ENCODE data around the gene ABCC1.

ABCC1 gene

DNA sequence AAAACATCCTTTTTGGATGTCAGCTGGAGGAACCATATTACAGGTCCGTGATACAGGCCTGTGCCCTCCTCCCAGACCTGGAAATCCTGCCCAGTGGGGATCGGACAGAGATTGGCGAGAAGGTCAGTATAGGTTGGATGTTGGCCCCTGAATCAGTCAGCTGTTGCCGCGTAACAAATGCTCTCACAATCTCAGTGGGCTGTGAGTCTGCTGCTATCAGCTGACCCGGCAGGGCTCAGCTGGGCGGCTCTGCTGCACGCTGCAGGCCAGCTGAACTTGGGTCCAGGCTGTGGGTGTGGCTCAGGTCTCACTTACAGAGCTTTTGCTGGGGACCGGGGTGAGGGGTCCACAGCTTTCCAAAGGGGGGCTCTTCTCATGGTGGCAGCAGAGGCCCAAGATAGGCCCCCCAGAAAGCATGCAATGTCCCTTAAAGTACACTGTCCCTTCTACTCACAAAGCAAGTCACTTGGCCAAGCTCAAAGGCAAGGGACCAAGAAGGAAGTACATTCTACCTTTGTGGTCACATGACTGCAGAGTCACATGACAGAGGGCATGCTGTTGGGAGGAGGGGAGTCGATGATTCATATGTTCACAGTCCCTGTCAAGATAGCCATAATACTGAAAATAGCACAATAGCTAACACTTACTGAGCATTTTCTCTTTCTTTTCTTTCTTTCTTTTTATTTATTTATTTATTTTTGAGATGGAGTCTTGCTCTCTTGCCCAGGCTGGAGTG lies 134.2 kb downstream of the ABCC1 start:
- TF ChIP-seq, protein P1, sequence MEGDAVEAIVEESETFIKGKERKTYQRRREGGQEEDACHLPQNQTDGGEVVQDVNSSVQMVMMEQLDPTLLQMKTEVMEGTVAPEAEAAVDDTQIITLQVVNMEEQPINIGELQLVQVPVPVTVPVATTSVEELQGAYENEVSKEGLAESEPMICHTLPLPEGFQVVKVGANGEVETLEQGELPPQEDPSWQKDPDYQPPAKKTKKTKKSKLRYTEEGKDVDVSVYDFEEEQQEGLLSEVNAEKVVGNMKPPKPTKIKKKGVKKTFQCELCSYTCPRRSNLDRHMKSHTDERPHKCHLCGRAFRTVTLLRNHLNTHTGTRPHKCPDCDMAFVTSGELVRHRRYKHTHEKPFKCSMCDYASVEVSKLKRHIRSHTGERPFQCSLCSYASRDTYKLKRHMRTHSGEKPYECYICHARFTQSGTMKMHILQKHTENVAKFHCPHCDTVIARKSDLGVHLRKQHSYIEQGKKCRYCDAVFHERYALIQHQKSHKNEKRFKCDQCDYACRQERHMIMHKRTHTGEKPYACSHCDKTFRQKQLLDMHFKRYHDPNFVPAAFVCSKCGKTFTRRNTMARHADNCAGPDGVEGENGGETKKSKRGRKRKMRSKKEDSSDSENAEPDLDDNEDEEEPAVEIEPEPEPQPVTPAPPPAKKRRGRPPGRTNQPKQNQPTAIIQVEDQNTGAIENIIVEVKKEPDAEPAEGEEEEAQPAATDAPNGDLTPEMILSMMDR (IDR thresholded peaks at IDR 0.05; ENCODE audit: low read depth, low read length, missing control alignments), result no peak
- H3K4me3 ChIP-seq (ENCODE audit: low read depth, low read length), result no peak overlapping the region
- DNase-seq (ENCODE audit: low read depth), result no peak

DNA sequence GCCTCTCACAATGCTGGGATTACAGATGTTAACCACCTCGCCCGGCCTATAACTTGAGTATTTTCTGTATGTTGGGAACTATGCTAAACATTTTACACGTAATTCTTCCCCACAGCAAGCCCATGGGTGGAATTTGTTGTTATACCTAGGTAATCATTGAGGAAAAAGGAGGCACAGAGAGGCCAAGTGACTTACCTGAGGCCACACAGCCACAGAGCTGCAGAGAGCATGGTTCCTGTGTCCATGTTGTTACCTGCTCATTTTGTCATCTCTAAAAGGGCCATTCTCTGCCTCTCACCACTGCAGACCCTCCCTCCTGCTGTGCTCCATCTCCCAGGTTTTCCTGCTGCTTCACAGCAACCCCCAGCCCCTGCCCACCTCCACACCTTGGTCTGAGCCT lies 135.5 kb downstream of the ABCC1 start:
- H3K4me3 ChIP-seq (ENCODE audit: low read depth, low read length), result no peak overlapping the region
- no peak for DNase-seq (ENCODE audit: low read depth)
- TF ChIP-seq, protein P1 (IDR thresholded peaks at IDR 0.05; ENCODE audit: low read depth, low read length, missing control alignments), result no peak

DNA sequence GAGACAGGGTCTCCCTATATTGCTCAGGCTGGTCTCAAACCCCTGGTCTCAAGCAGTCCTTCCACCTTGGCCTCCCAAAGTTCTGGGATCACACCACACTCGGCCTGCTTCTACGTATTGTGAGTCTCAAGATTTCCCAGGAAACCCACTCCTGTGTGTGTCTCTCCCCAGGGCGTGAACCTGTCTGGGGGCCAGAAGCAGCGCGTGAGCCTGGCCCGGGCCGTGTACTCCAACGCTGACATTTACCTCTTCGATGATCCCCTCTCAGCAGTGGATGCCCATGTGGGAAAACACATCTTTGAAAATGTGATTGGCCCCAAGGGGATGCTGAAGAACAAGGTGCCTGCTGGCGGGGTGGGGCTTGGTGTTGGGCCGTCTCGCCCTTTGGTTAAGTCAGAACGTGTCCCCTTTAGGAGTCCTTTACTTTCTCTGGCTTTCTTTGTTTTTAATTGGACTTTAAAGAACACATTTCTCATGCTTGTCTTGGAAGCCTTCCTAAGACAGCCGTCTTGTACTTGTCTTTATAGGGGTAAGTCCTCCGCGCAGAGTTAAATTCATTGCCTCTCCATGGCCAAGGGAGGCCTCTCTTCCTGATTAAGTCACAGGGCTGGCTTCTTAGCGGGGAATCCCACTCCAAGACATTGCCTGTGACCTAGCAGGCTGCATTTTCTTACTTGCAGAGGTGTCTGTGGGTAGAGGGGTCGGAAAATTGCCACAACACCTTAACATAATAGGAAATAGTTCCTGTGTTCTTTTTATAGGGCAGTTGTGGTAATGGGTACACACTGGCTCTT lies 137.4 kb downstream of the ABCC1 start:
- TF ChIP-seq, protein P1 (IDR thresholded peaks at IDR 0.05; ENCODE audit: low read depth, low read length, missing control alignments), result no peak
- DNase-seq (ENCODE audit: low read depth), result no peak
- no peak overlapping the region for H3K4me3 ChIP-seq (ENCODE audit: low read depth, low read length)

DNA sequence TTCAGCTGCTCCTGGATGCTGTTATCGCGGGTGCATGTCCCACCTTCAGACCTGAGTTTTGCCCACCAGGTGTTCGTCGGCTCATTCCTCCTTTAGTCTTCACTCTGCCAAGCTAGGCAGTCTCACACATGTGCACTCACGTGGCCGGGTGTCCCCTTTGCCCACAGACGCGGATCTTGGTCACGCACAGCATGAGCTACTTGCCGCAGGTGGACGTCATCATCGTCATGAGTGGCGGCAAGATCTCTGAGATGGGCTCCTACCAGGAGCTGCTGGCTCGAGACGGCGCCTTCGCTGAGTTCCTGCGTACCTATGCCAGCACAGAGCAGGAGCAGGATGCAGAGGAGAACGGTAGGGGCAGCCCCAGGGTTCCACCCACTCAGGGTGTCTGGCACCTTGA lies 140.8 kb downstream of the ABCC1 start:
- TF ChIP-seq, protein P1 (IDR thresholded peaks at IDR 0.05; ENCODE audit: low read depth, low read length, missing control alignments), result no peak
- no peak for DNase-seq (ENCODE audit: low read depth)
- no peak overlapping the region for H3K4me3 ChIP-seq (ENCODE audit: low read depth, low read length)

DNA sequence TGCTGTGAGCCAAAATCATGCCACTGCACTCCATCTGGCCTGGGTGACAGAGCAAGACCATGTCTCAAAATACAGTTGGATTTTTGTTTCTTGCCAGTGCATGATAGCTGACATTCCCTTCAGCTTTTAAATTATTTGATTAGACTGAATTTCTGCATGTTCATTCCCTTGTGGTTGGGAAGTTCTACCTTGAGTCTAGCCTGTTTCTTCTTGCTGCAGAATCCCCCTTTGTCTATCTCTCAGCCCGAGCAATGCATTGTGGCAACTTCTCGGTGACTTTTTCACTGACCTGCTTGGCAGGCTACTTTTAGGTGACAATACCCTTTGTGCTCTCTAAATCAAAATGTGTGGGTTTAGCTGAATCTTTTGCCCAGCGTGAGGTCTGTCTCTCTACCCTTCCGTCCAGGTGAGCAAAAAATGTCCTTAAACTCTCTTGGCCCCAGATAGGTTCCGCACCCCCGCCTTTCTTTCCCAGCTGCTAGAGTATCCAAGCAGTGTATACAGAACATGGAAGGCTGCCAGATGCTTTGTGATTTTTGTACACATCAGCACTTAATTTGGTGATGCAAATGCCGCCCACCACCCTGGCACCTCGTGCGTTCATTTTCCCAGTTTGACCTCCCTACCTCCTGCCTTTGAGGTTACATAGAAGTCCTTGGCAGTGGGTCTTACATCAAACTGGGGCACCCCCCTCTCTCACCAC lies 143.7 kb downstream of the ABCC1 start:
- DNase-seq (ENCODE audit: low read depth), result no peak
- no peak overlapping the region for H3K4me3 ChIP-seq (ENCODE audit: low read depth, low read length)
- TF ChIP-seq, protein P1 (IDR thresholded peaks at IDR 0.05; ENCODE audit: low read depth, low read length, missing control alignments), result no peak

DNA sequence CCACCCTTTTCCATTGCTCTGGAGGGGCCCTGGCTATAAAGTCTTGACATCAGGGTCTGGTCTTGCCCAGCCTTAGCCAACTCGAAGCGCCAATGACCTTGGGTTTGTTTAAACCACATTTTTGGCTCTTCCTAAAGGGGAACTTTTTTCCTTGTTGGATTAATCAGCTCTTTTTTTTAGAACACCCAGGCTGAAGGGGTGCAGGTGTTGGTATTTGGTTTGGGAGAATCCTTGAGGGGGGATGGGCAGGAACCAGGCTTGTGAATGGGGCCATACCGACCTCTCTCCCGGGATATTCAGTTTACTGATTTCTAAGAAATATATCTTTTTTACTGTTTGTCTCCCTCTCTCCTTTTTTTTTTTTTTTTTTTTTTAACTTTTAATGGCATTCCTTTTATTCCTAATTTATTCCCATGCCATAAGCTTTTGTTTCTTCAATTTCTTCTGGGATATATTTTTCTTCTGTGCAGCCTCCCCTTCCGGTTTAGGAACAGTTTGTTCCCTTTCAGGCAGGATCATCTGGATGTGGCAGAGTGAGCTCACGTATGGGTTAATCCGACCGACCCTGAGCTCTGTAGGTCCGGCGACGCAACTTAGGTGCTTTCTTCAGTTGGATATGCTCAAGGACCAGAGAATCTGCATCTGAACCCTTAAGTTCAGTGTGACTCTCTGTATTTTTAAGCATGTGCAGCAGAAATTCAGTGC lies 144.4 kb downstream of the ABCC1 start:
- no peak for DNase-seq (ENCODE audit: low read depth)
- TF ChIP-seq, protein P1 (IDR thresholded peaks at IDR 0.05; ENCODE audit: low read depth, low read length, missing control alignments), result no peak
- no peak overlapping the region for H3K4me3 ChIP-seq (ENCODE audit: low read depth, low read length)
